Hematopoietic multipotent progenitor cell treated with erythropoietin and hydrocortisone succinate and interleukin-3 and kit ligand, for 8 days (in vitro differentiated cells): ENCODE measurements around the gene SPSB3.
A peak's percentile ranks its signal among the peaks of the same experiment; 100 is the strongest.

Source experiments
- DNase-seq: peaks from one replicate; pipeline ENCODE4 v3.0.0-alpha.2; 2015

SPSB3 gene

DNA sequence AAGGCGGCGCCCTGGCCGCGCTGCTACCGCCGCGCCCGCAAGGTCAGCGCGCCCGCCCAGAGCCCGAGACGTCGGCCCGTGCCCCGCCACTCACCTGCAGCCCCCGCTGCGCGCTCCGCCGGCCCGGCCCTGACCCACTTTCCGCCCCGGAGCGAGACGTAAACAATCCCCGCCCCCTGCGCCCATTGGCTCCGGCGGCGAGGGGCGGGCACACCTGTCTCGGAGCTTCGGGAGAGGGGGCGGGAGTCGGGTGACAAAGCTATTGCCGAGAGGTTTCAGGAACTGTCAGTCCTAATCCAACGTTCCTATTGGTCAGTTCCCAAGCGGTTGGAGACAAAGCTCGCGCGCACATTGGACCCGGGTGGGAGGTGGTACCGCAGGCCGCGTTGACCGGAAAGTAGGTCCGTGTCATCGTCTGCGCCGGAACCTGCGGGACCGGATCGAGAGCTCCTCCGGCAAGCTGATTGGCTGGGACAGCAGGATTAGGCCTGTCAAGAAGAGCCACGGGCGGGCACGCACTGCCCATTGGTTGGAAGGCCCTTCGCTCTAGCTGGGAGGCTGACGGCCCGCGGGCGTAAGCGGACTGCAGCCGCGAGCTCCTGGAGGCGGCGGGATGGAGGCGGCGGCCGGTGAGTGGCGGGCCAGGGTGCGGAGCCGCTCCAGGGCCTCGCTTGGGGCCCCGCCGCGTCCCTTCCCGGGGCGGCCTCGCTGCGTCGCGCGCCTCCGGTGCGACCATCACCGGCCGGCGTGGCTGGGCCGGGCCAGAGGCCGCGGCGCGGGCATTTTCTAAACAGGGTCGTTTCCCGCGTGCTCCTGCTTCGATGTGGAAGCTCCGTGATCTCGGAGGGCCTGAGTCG, at the start of gene SPSB3, which contains the start of gene NUBP2:
TSS of gene SPSB3 (minus strand) at position 164 of the 857 bp plus-strand sequence. CDS start 1,088 bp downstream, outside the sequence.
TSS of gene NUBP2 (plus strand) at position 553 of the 857 bp plus-strand sequence. CDS start at position 614, 61 bp downstream.
- DNase-seq: peak; percentile 100

DNA sequence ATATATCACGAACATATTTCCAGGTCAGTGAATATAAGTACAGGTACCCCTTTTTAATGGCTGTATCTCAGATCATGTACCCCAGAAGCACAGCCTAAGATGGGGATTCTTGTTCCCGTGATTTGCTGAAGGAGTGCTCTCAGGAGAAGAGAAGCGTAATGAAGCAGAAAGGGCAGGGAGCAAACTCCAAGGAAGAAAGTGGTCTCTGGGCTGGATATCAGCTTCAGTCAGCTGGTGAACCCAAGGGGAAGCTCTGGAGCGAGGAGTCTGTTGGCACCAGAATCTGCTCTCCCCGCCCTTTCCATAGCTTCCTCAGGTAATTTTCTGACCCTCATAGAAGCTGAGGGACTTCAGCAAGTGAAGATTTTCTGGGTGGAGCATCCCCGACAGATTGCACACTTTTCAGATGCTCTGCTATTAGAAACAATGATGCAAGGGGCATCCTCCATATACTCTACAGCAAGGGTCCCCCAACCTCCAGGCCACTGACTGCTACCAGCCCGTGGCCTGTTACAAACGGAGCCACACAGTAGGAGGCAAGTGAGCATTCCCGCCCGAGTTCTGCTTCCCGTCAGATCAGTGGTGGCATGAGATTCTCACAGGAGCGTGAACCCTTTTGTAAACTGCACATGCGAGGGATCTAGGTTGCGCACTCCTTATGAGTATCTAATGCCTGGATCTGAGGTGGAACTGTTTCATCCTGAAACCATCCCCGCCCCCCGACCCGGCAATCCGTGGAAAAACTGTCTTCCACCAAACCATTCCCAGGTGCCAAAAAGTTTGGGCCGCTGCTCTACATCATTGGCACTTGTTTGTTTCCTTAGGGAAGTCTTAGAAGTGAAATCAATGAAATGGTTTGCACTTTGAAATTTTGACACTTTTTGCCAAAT, 49.1 kb upstream of the SPSB3 start:
- DNase-seq: no peak

DNA sequence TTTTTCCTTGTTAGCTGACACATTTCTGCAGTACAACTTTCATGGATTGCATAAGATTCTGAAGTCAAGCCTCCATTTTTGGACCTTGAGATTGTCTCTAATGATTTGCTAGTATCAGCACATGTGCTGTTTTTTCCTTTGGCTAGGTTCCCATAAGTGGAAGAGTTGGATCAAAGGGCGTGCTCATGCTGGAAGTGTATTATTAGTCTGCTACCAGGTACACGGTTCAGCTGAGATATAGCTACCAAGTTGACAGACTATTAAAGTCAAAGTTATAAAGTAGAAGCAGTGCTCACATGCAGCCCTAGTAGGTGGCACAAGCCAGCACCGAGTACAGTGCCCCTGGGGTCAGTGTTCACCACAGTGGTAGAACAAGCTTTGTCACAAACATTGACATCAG, 47.8 kb upstream of the SPSB3 start:
- peak; percentile 38 for DNase-seq

DNA sequence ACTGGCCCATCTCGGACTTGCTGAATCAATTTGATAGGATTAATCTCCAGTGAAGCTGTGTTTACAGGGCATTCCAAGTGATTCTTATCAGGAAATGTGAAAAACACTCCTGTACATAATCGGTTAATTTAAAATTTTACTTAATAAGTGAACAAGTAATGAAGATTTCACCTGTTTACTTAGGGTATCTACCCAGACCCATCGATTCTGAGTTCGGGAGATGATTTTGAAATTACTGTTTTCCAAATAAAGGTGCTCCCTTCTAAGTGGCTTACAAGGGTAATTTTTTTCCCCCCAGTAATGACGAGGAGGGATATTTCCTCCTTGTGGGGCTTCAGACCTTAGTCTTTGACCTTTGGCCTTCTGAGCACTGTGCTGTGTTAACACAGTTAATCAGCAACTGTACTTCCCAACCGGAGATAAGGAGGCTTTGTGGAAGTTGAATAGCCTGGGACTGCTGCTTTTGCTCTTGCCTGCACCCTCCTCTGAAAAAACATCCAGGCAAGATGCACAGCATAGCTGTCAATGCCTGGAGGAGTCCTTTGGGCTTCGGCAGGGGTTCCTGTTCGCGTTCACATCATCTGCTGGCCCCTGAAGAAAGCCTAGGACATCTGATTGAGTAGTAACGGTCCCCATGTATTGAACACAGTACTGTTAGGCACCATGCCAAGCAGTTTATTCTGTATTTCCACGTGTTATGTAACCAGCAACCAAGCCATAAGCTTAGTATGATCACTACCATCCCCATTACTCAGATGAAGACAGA, 46.5 kb upstream of the SPSB3 start:
- DNase-seq: peak; percentile 57

DNA sequence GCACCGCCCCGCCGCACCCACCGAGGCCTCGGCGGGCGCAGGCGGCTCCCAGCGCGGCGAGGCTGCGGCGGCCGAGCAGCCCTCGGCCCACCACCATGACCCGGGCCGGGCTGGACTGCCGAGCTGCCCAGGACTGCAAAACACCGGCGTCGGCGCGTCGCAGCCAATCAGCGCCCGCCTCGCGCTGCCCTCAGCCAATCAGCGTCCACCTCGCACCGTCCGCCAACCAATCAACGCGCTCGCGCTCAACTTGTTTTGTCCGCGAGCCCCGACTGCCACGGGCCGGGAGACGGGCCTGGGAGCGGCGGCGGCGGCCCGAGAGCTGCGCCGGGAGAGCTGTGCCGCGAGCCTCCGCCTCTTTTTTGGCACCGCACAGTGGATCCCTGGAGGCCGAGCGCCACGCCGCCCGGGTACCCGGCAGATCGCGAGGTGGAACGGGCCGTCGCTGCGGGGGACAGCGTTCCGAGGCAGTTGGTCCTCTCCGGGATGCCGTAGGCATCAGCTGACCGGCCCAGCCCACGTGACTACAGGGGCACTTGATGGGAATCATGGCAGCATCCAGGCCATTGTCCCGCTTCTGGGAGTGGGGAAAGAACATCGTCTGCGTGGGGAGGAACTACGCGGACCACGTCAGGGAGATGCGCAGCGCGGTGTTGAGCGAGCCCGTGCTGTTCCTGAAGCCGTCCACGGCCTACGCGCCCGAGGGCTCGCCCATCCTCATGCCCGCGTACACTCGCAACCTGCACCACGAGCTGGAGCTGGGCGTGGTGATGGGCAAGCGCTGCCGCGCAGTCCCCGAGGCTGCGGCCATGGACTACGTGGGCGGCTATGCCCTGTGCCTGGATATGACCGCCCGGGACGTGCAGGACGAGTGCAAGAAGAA, 44.6 kb upstream of the SPSB3 start, which contains the start of the genes FAHD1 and HAGH:
TSS of gene FAHD1 (plus strand) at position 516 of the 883 bp plus-strand sequence. CDS start at position 549, 33 bp downstream.
TSS of gene HAGH (minus strand) at position 135 of the 883 bp plus-strand sequence. CDS start at position 97, 38 bp downstream.
- peak; percentile 93 for DNase-seq

DNA sequence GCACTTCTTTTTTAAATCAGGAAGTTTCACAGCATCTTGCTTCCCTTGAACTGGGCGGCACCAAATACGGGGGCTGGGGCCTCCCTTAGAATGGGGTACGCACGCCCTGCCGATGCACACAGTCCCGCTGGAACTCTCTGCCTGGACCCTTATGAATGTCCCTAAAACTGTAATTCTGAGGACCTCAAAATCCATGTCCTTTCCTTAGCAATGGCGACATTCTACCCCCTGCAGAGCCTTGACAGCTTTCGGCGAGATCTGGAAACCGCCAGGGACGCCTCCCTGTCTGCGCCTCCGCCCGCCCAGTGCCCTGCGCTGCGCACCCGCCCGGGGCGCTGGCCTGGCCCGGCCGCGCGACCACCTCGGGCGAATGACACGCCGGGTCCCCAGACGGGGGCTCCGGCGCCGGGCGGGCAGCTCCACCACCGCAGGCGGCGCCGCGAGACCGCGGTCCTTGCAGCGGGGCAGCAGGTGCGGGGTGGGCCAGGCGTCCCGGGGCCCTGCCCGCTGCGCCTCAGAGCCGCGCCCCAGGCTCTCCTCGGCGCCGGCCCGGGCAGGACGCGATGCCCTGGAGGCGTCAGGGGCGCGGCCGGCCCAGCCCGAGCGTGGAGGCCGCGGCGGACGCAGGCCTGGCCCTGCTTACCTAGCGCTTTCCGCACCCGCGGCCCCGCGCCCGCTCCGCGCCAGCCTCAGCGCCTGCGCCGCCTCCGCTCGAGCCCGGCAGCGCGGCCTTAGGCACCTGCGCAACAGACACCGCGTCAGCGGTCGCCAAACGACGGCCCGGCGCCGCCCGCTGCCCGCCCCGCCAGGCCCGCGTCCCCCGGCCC, 43.7 kb upstream of the SPSB3 start:
- DNase-seq: peak; percentile 63

DNA sequence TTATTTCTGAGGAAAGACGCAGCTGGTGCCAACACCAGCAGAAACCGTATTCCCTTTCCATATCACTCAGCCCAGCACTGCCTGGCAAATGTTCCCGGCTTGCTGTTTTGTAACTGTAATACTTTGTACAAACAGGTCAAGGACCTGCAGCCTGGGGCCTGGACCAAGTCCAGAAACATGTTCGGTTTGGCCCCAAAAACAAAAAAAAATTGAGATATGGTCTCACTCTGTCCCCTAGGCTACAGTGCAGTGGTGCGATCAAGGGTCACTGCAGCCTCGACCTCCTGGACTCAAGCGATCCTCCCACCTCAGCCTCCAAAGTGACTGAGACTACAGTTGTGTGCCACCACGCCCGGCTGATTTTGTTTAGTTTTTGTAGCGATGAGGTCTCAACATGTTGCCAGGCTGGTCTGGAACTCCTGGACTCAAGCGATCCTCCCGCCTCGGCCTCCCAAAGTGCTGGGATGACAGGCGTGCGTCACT, 43.1 kb upstream of the SPSB3 start:
- no peak for DNase-seq

DNA sequence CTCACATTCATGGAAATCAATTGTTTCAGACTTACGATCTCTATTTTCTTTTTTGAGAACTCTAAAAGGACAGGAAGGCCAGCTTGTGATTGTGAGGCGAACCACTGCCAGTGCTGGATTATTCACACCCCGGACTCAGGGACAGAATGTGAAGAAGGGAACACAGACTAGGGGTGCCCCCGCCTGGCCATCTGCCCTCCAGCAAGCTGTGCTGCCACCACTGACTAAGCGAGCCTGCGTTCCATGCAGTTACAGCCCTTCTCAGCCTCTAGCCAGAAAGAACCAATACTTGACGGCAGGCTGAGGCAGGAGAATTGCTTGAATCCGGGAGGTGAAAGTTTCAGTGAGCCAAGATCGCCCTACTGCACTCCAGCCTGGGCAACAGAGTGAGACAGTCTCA, 41.5 kb upstream of the SPSB3 start:
- DNase-seq: peak; percentile 91

DNA sequence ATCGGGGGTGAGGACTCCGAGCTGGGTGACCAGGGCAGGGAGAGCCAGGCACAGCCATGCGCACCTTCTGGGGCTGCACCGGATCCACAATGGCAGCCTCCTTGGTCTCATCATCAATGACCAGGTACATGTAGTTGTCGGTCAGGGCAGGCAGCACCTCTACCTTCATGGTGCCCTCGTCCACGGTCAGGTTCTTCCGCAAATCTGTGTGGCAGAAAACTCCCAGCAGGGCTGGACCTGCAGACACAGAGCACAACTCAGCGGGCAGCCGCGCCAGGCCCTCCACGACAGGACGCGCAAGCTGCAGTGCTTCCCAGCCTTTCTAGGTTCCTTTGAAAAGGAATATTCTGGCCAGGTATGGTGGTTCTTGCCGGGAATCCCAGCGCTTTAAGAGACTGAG, 40.4 kb upstream of the SPSB3 start:
- no peak for DNase-seq

DNA sequence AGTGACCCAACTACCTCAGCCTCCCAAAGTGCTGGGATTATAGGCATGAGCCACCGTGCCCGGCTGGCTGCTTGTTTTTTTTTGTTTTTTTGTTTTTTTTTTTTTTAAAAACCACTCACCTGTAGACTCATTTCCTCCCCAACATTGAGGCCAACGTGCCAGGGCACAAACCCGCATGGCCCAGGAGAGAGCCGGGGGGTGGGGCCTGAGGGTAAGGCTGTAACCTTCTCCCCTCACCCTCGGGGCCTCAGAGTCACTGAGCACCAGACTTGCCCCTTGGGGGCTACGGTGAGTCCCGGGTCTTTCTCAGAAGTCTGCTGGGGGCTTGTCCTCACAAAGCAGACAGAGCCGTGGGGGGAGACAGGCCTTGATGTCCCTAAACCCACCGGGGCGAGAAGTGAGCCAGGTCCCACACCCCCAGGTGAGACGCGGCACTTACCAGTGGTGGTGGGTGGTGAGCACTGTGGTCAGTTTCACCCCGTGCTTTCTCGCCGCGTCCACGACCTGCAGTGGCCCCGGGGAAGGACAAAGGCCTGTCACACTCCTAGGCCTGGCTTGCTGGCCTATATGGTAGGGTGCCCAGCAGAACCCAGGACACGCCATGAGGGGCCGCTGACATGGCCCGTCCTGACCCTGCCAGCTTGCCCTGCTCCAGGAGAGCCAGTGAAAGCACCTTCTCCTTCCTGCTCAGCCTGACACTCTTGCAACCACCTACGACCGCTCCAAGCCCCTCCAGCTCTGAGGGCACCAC, 39.7 kb upstream of the SPSB3 start:
- DNase-seq: no peak

DNA sequence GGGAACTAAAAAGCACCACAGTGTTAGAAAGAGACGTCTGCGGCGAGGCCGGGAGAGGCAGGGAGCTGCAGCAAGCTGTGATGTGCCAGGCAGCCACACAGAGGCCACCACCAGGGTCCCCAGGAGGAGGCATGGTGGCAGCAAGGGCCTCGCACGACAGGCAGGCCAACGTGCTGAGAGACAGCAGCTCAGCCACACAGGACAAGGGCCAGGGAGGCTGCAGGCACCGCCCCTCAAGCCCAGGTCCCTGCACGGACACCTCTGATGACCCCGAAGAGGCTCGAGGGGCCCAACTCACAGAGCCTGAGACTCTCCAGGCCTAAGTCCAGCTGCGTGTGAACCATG, 38.5 kb upstream of the SPSB3 start:
- no peak for DNase-seq

DNA sequence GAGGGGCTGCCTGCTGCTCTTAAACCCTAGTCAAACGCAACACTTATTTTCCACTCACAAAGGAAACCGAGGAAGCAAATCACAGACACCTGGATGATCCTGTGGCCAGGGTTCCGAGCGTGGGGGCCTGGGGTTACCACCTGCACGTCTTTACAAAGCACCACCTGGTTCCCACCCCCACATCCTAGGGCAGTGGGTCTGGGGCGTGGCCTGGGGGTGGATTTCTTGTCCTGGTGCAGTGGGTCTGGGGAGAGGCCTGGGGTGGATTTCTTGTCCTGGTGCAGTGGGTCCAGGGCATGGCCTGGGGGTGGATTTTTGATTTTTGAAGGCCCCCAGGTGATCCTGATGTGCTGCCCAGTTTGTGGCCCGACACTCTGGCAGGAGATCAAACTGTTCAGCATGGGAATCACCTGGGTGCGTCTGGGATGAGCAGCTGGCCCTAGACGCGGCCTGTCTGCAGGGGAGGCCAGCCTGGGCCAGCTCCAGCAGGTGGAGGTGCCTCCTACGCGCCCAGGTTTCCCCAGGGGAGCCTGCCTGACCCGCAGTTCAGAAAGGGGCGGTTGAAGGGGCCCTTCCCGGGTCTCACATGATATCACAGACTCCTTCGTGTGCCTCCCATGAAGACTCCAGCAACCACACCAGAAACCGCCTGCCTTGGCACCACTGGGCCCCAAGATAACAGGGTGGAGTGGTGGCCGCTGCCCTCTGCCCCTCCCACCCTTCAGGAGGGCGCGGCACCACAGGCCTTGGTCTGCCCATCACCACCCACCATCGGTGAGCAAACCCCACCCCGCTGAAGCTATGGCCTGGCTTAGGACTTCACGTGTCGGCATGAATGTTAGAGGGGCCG, 38.0 kb upstream of the SPSB3 start:
- DNase-seq: peak; percentile 98

DNA sequence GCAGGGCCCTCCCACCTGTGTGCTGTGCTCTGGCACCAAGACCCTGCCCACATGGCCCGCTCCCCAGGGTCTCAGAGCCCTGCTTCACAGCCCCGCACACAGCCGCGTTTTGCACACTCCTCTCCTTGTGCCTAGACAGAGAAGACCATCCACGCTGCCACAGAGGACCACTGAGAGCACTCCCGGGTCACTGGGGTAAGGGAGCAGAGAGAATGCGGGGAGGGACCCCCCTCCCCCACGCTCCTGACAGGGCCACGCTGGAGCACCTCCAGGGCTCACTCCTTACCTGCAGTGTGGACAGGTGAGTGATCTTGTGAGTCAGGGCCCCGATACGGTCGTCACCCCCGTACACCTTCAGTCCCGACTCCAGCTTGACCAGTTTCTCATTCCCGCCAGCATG, 37.2 kb upstream of the SPSB3 start:
- DNase-seq: no peak

DNA sequence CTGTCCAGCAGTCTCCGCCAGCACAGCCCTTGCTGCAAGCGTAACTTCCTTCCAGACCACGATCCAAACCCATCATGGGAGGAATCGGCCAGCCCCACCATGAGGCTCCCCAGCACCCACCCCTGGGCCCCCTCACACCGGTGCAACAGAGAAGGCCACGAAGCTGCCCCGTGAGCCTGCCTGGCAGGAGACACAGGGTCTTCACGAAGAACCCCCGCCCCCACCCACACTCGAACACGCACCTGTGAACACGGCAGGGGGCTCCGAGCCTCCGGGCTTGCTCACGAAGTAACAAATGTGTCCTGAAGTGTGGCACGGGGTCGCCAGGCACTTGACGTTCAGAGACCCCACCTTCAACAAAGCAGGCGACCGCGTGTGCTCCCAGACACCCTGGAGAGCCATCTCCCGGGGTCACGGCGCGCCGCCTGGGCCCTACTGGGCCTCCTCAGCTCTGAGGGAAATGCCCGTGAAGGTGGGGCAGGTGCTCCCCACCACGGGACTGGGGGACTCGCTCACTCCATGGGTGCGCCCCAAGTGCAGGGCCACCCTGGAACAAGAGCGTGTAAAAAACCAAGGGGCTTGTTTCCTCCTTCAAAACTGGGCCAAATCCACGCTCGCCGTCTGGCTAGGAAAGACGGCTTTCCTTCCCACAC, 36.6 kb upstream of the SPSB3 start:
- no peak for DNase-seq

DNA sequence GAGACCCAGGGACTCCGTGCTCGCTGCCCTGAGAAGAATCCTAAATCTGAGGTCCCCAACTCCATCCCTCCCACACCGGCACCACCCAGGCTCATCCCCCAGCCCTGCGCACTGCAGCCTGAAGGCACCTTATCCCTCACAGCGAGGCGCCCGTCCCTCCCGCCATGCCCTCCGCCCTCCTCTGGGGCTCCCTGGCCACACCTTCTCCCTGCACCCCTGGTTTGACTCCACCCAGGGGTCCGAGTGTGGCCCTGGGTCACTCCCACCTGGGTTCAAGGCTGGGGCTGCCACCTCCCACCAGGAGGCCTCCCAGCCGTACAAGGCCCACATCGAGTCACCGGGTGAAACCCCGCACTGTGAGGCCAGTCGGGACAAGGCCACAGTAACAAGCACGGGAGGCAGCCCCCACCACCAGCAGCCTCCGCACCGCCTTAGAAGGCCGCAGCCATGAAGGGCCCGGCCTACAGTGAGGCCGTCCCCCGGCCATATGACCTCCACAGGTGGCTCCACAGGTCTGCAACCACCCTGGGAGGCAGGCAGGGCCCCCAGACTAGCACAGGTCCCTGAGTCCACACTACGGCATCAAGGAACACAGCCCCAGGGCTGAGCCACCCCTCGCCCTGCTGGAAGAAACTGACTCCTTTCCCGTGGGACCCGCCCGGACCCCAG, 36.0 kb upstream of the SPSB3 start:
- no peak for DNase-seq

DNA sequence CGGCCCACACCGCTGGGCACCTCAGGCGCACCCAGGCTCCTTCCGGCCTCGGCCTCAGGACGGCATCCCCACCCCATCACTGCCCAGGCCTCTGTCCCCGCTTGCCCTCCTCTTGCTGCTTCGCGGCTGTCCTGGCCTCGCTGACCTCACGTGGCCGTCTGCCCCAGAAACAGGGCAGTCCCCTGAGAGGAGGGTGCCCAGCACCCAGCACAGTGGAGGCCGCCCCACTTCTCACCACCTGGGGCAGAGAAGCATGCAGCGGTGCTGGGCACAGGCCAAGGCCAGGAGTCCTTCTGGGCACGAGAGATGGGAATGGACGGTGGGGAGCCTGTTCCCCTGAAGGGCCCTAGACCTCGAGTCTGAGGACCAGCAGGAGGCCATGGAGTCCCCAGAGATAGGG, 35.3 kb upstream of the SPSB3 start:
- DNase-seq: no peak

DNA sequence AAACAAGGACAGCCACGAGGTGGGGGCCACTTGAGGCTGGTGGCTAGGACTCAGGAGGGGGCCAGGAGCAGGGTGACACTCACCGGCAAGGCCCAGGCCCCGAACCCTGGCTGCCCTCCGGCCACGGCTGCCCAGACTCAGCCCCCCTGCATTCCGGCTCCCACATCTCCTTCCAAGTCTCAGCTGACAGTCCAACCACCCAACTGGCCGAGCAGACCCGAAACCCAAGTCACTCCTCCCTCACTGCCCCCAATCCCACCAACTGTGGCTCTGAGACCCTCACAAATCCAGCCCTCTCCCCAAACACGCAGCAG, 34.9 kb upstream of the SPSB3 start:
- no peak for DNase-seq
